ENCODE data around the gene NAPSA. TPM values are rescaled to one million over a fixed set of nuclear protein-coding genes. Genes with fewer than 3 reads are reported as not detected.

NAPSA gene
- total RNA-seq, 2 donors from 2014 or later: 0.31 TPM; not detected in 1

DNA sequence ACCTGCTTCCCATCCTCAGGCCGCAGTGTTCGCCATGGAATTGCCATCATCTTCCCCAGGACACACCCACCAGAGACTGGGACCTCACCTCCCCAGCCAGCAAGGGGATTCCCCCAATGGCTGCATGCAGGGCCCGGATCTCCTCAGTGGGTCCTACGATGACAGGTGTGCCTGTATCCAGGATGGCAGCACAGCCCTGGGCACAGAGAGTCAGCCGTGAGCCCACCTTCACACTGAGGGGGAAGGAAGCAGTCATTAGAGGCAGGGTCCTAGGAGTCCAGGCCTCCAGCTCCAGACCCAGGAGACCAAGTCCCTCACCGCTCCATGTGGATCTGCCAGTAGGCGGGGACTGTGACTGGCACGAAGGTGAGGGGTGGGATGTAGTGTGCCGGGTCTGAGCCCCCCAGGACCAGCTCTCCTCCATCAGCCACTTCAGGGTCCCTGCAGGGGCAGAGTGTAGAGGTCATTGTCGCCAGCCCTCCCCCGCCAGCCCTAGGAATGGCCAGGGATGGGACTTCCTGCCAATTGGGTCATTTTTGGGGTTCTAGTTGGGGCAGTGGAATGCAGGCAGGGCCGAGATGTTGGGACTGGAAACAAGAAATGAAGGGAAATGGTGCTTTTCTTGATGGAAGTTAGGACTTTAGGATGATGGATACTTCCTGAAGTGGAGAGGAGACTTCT lies 30.6 kb downstream of the NAPSA start:
- Histone ChIP-seq H3K27ac (no peak overlapping the region), H3K9me3 (no peaks in the 10 kb centered on the region), H3K27me3 (no peaks in the 10 kb centered on the region), H3K4me3 (no peak overlapping the region), H3K4me1 (peaks cover 0 to 33% of the 10 kb centered on the region in 2 donors), H3K36me3 (no peaks in the 10 kb centered on the region)
- TF ChIP-seq, protein P1, sequence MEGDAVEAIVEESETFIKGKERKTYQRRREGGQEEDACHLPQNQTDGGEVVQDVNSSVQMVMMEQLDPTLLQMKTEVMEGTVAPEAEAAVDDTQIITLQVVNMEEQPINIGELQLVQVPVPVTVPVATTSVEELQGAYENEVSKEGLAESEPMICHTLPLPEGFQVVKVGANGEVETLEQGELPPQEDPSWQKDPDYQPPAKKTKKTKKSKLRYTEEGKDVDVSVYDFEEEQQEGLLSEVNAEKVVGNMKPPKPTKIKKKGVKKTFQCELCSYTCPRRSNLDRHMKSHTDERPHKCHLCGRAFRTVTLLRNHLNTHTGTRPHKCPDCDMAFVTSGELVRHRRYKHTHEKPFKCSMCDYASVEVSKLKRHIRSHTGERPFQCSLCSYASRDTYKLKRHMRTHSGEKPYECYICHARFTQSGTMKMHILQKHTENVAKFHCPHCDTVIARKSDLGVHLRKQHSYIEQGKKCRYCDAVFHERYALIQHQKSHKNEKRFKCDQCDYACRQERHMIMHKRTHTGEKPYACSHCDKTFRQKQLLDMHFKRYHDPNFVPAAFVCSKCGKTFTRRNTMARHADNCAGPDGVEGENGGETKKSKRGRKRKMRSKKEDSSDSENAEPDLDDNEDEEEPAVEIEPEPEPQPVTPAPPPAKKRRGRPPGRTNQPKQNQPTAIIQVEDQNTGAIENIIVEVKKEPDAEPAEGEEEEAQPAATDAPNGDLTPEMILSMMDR (IDR thresholded peaks at IDR 0.05): no peak
- DNase-seq (ENCODE audit: low spot score): no peak

DNA sequence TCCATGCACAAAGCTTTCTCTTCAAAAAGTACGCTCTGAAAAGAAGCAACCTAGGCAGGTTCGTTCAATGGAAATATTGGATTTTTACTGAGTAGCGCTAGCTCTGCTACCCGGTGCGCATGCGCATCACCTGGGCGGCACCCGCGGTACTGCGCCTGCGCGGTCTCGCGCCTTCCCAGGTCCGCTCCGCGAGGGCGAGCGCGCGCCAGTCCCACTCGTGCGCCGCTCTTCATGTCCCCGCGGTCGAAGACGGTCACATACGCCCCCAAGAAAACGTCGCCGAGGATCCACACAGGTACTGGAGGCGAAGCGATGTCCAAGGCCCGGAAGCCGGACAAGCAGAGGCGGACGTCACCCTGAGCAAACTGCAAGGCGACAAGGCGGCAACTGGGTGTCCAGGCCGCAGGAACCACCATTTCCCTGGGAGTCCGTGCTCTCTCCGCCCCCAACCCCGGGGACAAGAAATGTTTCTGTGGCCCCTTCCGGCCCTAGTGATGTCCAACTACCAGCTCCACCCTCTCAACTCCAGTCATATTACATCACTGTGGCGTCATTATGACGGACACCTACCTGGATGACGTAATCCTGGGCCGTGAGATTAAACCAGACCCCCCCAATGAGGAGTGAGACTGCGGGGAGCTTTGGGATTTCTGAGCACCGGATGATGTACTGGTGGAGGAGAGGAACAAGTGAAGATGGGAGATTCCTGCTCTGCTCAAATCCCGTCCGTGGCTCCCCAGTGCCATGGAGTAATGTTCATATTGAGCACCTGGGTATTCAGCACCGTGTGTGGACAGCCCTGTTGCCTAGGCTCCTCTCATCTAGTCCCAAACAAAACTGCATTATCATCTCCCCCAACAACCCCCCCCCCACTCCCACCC lies 31.5 kb downstream of the NAPSA start:
- Histone ChIP-seq H3K4me1 (peaks cover 0 to 40% of the 10 kb centered on the region in 2 donors), H3K4me3 (peak overlapping the region; percentile 41 to 44), H3K9me3 (no peaks in the 10 kb centered on the region), H3K27me3 (no peaks in the 10 kb centered on the region), H3K36me3 (no peaks in the 10 kb centered on the region), H3K27ac (peak overlapping the region; percentile 62 to 77)
- TF ChIP-seq, protein P1 (IDR thresholded peaks at IDR 0.05): no peak
- peak; percentile 64 for DNase-seq (ENCODE audit: low spot score)

DNA sequence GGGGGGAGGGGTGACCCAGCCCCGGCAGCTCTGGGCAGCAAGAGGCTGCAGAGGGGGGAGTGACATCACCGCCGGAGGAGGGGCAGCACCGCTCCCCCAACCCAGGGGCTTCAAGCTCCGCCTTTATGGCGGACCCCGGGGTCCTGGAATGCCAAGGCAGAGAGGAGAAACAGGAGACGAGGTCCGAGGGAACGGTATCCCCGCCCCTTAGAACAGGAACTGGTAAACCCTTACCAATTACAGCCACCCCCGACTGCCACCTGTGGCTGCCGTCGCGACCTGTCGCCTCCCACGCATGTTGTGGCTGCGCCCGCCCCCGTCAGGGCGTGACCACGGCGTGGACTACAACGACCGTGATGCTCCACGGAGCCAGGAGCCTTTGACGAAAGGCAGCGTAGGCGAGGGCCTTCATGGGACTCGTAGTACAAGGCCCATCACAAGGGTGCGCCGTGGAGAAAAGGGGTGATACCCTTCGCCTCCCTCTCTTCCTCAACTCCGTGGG lies 32.2 kb downstream of the NAPSA start:
- H3K36me3 ChIP-seq: no peaks in the 10 kb centered on the region
- H3K4me1 ChIP-seq: peaks cover 0 to 40% of the 10 kb centered on the region in 2 donors
- H3K27me3 ChIP-seq: no peaks in the 10 kb centered on the region
- peak; percentile 92 for DNase-seq (ENCODE audit: low spot score)
- peak overlapping the region; percentile 41 to 44 for H3K4me3 ChIP-seq
- H3K27ac ChIP-seq: peak overlapping the region; percentile 62 to 77
- no peaks in the 10 kb centered on the region for H3K9me3 ChIP-seq
- TF ChIP-seq, protein P1 (IDR thresholded peaks at IDR 0.05): no peak

DNA sequence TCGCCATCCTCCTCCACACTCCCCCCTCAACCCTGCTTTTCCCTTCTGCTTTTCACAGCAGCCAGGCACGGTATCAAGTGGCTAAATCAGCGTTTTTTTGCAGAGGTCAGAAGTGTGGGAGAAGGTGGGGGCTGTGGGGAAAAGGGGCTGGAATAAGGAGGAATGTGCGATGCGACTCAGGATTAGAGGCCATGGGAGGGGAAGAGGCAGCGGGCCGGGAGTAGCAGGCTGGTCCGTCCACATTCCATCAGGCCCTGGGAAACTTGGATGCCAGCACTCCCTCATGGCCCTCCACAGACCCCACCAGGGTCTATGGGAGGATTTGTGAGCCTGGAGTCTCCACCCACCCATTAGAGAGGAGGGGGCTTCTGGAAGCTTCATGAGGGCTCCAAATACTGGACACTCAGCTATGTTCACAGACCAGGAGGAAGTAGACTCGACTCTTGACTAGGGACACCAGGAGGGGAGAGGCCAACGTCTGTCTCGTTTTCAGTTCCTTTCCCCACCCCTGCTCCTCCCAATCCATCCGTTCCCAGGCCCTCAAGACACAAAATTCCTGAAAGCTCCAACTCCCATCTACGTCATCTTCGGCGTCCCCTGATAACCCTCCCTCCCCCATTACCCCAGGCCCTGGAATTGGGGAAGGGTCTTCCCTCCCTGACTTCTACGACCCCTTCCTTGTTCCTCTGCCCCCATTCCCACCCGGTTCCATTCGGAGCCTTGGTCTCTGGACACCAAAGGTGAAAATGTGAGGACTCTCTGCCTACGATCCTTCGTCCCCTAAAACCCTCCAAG lies 33.0 kb downstream of the NAPSA start:
- H3K27me3 ChIP-seq: no peaks in the 10 kb centered on the region
- peaks cover 0 to 40% of the 10 kb centered on the region in 2 donors for H3K4me1 ChIP-seq
- peak overlapping the region; percentile 62 to 77 for H3K27ac ChIP-seq
- H3K36me3 ChIP-seq: no peaks in the 10 kb centered on the region
- no peak for DNase-seq (ENCODE audit: low spot score)
- H3K9me3 ChIP-seq: no peaks in the 10 kb centered on the region
- peak overlapping the region; percentile 41 to 44 for H3K4me3 ChIP-seq
- TF ChIP-seq, protein P1 (IDR thresholded peaks at IDR 0.05): no peak

DNA sequence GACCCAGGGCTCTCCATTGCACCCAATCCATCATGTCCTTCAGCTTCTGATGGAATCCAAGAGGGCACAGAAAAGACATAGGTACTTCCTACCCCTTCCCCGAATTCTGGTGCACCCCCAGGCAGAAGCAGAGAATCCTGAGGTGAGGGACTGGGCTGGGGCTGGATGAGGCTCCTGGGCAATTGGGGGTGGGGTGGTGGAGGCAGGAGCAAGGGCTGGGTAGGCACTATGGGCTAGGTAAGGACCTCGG lies 33.5 kb downstream of the NAPSA start:
- Histone ChIP-seq H3K4me1 (peaks cover 0 to 40% of the 10 kb centered on the region in 2 donors), H3K27me3 (no peaks in the 10 kb centered on the region), H3K4me3 (no peak overlapping the region), H3K27ac (peak overlapping the region; percentile 62 to 77), H3K36me3 (no peaks in the 10 kb centered on the region), H3K9me3 (no peaks in the 10 kb centered on the region)
- TF ChIP-seq, protein P1 (IDR thresholded peaks at IDR 0.05): no peak
- no peak for DNase-seq (ENCODE audit: low spot score)
